Activated CD8-positive, alpha-beta T cell treated with anti-CD3 and anti-CD28 coated beads for 36 hours (primary cell): ENCODE results near the gene UVRAG. TPM values are rescaled to one million over a fixed set of nuclear protein-coding genes. Genes with fewer than 3 reads are reported as not detected.

Experiments
- ATAC-seq: fragments of 200-7000 bp; cut with Tn5 transposase; one replicate; pipeline ENCODE4 v1.10.0; 2021; ENCODE audit warnings: mild to moderate bottlenecking, moderate library complexity
- CTCF ChIA-PET: fragments of 350-600 bp; sonication (Branson Sonifier 250); formaldehyde crosslinking; loops from one replicate; lab custom pipeline; 2021; ENCODE audit warnings: antibody characterized with exemption; lab: Charles Lee
- POLR2A ChIA-PET: fragments of 350-600 bp; sonication (Branson Sonifier 250); formaldehyde crosslinking; loops from one replicate; lab custom pipeline; 2021; ENCODE audit warnings: antibody characterized with exemption; lab: Charles Lee
- DNase-seq: peaks from one replicate; pipeline ENCODE4 v3.0.0-alpha.2; 2020
- H3K27ac Mint-ChIP-seq: one replicate; pipeline ENCODE4 v1.8.0; 2021; ENCODE audit warnings: mild to moderate bottlenecking, mixed read lengths
- H3K27me3 Mint-ChIP-seq: one replicate; pipeline ENCODE4 v1.8.0; 2021; ENCODE audit warnings: mixed read lengths
- H3K36me3 Mint-ChIP-seq: one replicate; pipeline ENCODE4 v1.8.0; 2021; ENCODE audit warnings: low read depth, mixed read lengths
- H3K4me1 Mint-ChIP-seq: one replicate; pipeline ENCODE4 v1.8.0; 2021; ENCODE audit warnings: low read depth, mixed read lengths
- H3K4me3 Mint-ChIP-seq: one replicate; pipeline ENCODE4 v1.8.0; 2021; ENCODE audit warnings: mild to moderate bottlenecking, moderate library complexity, mixed read lengths
- H3K9me3 Mint-ChIP-seq: one replicate; pipeline ENCODE4 v1.8.0; 2021; ENCODE audit warnings: mixed read lengths
- intact Hi-C: fragments of 100-400 bp; cut with micrococcal nuclease; formaldehyde crosslinking; loops from one replicate; pipeline ENCODE4 v1.10.0; 2022
- total RNA-seq, 2 experiments: library from RNA; stranded (reverse); gene quantifications; one replicate each; pipeline ENCODE4 v1.2.3, GENCODE V29; 2021
- TF ChIP-seq, protein P1 (sequence below): fragments of 200-600 bp; IDR thresholded peaks from one replicate; pipeline ENCODE4 v1.8.0; 2022; ENCODE audit warnings: antibody characterized with exemption, mild to moderate bottlenecking

UVRAG gene
- total RNA-seq, 2 experiments from 2014 or later, result 14.4 to 15.7 TPM

- Mint-ChIP-seq H3K27ac (no peak overlapping the region), H3K4me3 (no peak overlapping the region), H3K9me3 (no peaks in the 10 kb centered on the region), H3K27me3 (no peaks in the 10 kb centered on the region), H3K36me3 (no peaks in the 10 kb centered on the region), H3K4me1 (no peaks in the 10 kb centered on the region)
- DNase-seq (no peak), ATAC-seq (no peak)
- intact Hi-C loops, result no loop called here
- CTCF ChIA-PET, result interaction anchor here (0.7 to 1.4 kb wide), 2 partner anchors 20 to 34 kb away, joined by 3 read pairs; partner anchors contain the start of gene WNT11
- POLR2A ChIA-PET, result interaction anchor here (1.0 kb wide), 1 partner anchor 10 kb away, joined by 3 read pairs; no protein-coding TSS in a partner anchor
- TF ChIP-seq, protein P1, sequence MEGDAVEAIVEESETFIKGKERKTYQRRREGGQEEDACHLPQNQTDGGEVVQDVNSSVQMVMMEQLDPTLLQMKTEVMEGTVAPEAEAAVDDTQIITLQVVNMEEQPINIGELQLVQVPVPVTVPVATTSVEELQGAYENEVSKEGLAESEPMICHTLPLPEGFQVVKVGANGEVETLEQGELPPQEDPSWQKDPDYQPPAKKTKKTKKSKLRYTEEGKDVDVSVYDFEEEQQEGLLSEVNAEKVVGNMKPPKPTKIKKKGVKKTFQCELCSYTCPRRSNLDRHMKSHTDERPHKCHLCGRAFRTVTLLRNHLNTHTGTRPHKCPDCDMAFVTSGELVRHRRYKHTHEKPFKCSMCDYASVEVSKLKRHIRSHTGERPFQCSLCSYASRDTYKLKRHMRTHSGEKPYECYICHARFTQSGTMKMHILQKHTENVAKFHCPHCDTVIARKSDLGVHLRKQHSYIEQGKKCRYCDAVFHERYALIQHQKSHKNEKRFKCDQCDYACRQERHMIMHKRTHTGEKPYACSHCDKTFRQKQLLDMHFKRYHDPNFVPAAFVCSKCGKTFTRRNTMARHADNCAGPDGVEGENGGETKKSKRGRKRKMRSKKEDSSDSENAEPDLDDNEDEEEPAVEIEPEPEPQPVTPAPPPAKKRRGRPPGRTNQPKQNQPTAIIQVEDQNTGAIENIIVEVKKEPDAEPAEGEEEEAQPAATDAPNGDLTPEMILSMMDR, result no peak
These were observed 371.0 kb downstream of the UVRAG start for GRCh38 chr11:76185931-76186401.

- ChIA-PET CTCF (interaction anchor here (1.2 to 1.4 kb wide), 2 partner anchors 21 to 35 kb away, joined by 3 read pairs; no protein-coding TSS in a partner anchor), POLR2A (interaction anchor here (1.0 kb wide), 1 partner anchor 9 kb away, joined by 3 read pairs; no protein-coding TSS in a partner anchor)
- Mint-ChIP-seq H3K27ac (no peak overlapping the region), H3K9me3 (no peaks in the 10 kb centered on the region), H3K27me3 (no peaks in the 10 kb centered on the region), H3K36me3 (no peaks in the 10 kb centered on the region), H3K4me1 (no peaks in the 10 kb centered on the region), H3K4me3 (no peak overlapping the region)
- no peak for DNase-seq
- intact Hi-C loops, result no loop called here
- TF ChIP-seq, protein P1, result no peak
- no peak for ATAC-seq
These were observed 371.8 kb downstream of the UVRAG start for GRCh38 chr11:76186776-76187279.

- H3K4me3 Mint-ChIP-seq, result no peak overlapping the region
- intact Hi-C loops, result no loop called here
- TF ChIP-seq, protein P1, result no peak
- ChIA-PET POLR2A (no interaction called here), CTCF (no interaction called here)
- no peak overlapping the region for H3K27ac Mint-ChIP-seq
- no peak for ATAC-seq
- no peak for DNase-seq
- H3K9me3 Mint-ChIP-seq, result no peaks in the 10 kb centered on the region
- H3K4me1 Mint-ChIP-seq, result no peaks in the 10 kb centered on the region
- no peaks in the 10 kb centered on the region for H3K27me3 Mint-ChIP-seq
- H3K36me3 Mint-ChIP-seq, result no peaks in the 10 kb centered on the region
These were observed 373.9 kb downstream of the UVRAG start for GRCh38 chr11:76188873-76189272.

DNA sequence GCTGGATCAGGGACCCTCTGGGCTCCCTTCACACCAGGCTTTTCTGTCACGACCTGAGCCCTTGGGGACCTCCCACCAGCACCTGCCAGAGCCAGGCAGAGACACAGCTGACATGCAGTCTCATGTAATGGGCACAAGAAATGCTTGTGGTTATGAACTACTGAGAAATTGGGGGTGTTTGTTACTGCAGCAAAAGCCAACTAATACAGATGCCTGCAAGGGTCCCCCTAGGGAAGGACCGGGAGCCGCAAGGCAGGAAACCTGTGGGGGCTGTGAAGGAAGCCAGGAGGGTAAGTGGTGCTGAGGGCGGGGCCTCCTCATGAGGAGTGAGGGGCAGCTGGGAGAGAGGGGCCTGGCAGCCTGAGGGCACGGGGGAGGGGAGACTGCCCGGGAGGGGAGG lies 374.7 kb downstream of the UVRAG start:
- TF ChIP-seq, protein P1, result no peak
- DNase-seq (no peak), ATAC-seq (no peak)
- CTCF ChIA-PET, result no interaction called here
- H3K27ac Mint-ChIP-seq, result no peak overlapping the region
- intact Hi-C loops, result no loop called here
- no peak overlapping the region for H3K4me3 Mint-ChIP-seq
- H3K27me3 Mint-ChIP-seq, result no peaks in the 10 kb centered on the region
- no peaks in the 10 kb centered on the region for H3K9me3 Mint-ChIP-seq
- H3K36me3 Mint-ChIP-seq, result no peaks in the 10 kb centered on the region
- no peaks in the 10 kb centered on the region for H3K4me1 Mint-ChIP-seq
- POLR2A ChIA-PET, result no interaction called here

DNA sequence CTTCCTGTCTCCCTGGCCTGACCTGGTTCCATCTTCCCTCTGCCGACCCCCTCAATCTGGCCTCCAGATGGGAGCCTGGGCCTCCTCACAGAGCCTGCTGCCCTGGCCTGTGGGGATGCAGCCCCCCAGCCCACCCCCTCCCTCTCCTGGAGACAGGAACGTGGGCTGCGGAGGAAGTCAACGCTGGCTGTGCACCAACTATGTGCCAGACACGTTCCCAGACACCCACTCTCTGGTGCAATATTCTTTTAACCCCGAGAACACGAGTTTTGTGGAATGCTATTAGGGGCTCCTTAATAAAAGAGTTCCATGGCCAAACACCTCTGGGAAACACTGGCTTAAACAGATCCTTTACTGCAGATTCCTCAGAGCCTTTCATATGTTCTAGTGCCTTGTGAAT lies 375.4 kb downstream of the UVRAG start:
- CTCF ChIA-PET, result no interaction called here
- Mint-ChIP-seq H3K27ac (no peak overlapping the region), H3K9me3 (no peaks in the 10 kb centered on the region), H3K4me3 (no peak overlapping the region), H3K36me3 (no peaks in the 10 kb centered on the region), H3K4me1 (no peaks in the 10 kb centered on the region), H3K27me3 (no peaks in the 10 kb centered on the region)
- DNase-seq, result no peak
- ATAC-seq, result no peak
- intact Hi-C loops, result no loop called here
- TF ChIP-seq, protein P1, result no peak
- POLR2A ChIA-PET, result no interaction called here

Other genes starting within 250 kb of the UVRAG start
- gene MAP6, start 146.2 kb upstream of the UVRAG start, total RNA-seq, result not detected
- not detected for gene MOGAT2, start 97.4 kb upstream of the UVRAG start, total RNA-seq
- 1 to 10 TPM; 1.7 to 1.8 TPM for gene DGAT2, start 46.4 kb upstream of the UVRAG start, total RNA-seq